Tibial artery (tissue), 4 donors: Measurements from ENCODE around the gene COTL1.

Experiments used
- DNase-seq, 2 donors: peaks; one replicate each; pipeline ENCODE4 v3.0.0-alpha.2; 2019
- H3K27ac ChIP-seq, 2 donors: fragments of 200-600 bp; sonication (generic) in 1 of 2; 1 replicate in 1 of 2; 2 replicates in 1 of 2; pipeline ENCODE4 v1.5.1; 2018 to 2019; ENCODE audit warnings: mild to moderate bottlenecking in 1 of 2
- H3K27me3 ChIP-seq, 2 donors: fragments of 200-600 bp; sonication (generic) in 1 of 2; one replicate each; pipeline versions ENCODE4 v1.5.1 to v1.6.0; 2016 to 2019
- H3K36me3 ChIP-seq, 3 donors: fragments of 200-600 bp; sonication (generic) in 2 of 3; one replicate each; pipeline ENCODE4 v1.5.1; 2016 to 2019; ENCODE audit warnings: mild to moderate bottlenecking in 2 of 3
- H3K4me1 ChIP-seq, 4 donors: fragments of 200-600 bp; sonication (generic) in 2 of 4; 1 replicate in 3 of 4; 2 replicates in 1 of 4; pipeline ENCODE4 v1.5.1; 2016 to 2019
- H3K4me3 ChIP-seq, 2 donors: fragments of 200-600 bp; sonication (generic) in 1 of 2; 1 replicate in 1 of 2; 2 replicates in 1 of 2; pipeline ENCODE4 v1.5.1; 2018 to 2019; ENCODE audit warnings: mild to moderate bottlenecking in 2 of 2
- H3K9me3 ChIP-seq, 3 donors: fragments of 200-600 bp; sonication (generic) in 1 of 3; one replicate each; pipeline ENCODE4 v1.5.1; 2016 to 2019
- intact Hi-C: fragments of 100-400 bp; cut with DNase I; formaldehyde crosslinking; loops from one replicate; pipeline ENCODE4 v1.15.0; 2023; ENCODE audit warnings: low total_unique reads
- TF ChIP-seq, protein P1 (sequence below), 2 experiments: fragments of 200-600 bp in 1 of 2; fragments of 450-650 bp in 1 of 2; IDR thresholded peaks; one replicate each; pipeline ENCODE4 v1.5.1; 2017 to 2019; ENCODE audit warnings: antibody characterized with exemption in 2 of 2, mild to moderate bottlenecking in 1 of 2, moderate library complexity in 1 of 2

The COTL1 gene

DNA sequence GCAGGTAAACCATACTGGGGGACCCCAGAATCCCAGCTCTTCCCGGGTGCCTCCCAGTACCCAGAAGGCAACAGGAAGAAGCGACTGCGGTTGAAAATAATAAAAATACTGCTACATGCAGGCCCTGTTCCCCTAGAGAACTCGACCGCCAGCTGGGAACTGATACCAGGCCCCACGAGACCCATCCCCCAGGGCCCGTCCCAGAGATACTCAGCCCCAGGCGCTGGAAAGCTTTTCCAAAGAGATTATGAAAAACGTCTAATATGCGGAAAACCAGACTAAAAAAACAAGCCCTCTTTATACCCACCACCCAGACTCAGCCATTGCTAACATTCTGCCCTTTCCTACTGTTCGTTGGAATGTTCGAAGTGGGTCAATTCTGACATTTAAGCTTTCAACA lies 100.5 kb downstream of the COTL1 start:
- Histone ChIP-seq H3K27ac (no peak overlapping the region), H3K27me3 (no peaks in the 10 kb centered on the region), H3K9me3 (no peaks in the 10 kb centered on the region), H3K36me3 (no peaks in the 10 kb centered on the region), H3K4me3 (no peak overlapping the region), H3K4me1 (no peaks in the 10 kb centered on the region)
- TF ChIP-seq, protein P1, sequence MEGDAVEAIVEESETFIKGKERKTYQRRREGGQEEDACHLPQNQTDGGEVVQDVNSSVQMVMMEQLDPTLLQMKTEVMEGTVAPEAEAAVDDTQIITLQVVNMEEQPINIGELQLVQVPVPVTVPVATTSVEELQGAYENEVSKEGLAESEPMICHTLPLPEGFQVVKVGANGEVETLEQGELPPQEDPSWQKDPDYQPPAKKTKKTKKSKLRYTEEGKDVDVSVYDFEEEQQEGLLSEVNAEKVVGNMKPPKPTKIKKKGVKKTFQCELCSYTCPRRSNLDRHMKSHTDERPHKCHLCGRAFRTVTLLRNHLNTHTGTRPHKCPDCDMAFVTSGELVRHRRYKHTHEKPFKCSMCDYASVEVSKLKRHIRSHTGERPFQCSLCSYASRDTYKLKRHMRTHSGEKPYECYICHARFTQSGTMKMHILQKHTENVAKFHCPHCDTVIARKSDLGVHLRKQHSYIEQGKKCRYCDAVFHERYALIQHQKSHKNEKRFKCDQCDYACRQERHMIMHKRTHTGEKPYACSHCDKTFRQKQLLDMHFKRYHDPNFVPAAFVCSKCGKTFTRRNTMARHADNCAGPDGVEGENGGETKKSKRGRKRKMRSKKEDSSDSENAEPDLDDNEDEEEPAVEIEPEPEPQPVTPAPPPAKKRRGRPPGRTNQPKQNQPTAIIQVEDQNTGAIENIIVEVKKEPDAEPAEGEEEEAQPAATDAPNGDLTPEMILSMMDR (IDR thresholded peaks at IDR 0.05) = no peak
- no peak for DNase-seq
- intact Hi-C loops = no loop called here
